ENCODE results near the gene DSPP. TPM values are rescaled to one million over a fixed set of nuclear protein-coding genes. Genes with fewer than 3 reads are reported as not detected.

The DSPP gene
- total and polyA plus RNA-seq, 2 experiments from 2014 or later, result 0.08 TPM; not detected in 1

DNA sequence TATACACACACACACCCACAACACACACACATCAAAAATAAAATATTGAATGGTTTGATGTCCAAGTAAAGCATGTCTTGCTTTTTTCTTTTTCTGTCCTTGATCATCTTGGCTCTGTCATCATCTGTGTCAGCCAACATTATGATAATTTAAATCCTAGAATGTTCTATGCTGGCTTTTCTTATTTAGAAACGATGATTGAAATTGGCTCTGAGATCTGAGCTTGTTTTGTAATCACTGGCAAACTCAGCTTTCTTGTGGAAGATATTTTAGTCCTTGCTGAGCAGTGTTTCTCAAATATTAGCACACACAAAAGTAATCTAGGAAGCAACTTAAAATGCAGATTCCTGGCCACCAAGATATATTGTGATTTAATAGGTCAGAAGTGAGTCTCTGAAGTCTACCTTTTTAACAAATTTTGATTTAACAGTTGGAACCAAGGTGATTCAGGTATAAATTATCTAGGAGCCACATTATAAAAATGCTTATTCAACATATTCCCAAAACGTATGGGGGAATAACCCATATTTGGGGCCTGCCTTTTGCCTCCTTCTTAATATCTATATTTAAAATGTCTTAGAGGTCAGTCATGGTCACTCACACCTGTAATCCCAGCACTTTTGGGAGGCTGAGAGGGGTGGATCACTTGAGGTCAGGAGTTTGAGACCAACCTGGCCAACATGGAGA is 24.0 kb upstream of the DSPP start:
- no peaks in the 10 kb centered on the region for H3F3A ChIP-seq (replicated peaks; ENCODE audit: low read depth)
- ATAC-seq (no peak), DNase-seq (ENCODE audit: low spot score) (no peak)
- H3K4me1 Mint-ChIP-seq, result peaks cover 9% of the 10 kb centered on the region
- H3K27ac ChIP-seq (ENCODE audit: low read depth), result no peak overlapping the region
- H3K27me3 ChIP-seq (ENCODE audit: insufficient read depth), result no peaks in the 10 kb centered on the region
- H3K4me2 ChIP-seq, result no peak overlapping the region
- H2AFZ ChIP-seq, result no peak overlapping the region
- no peak overlapping the region for H3K4me3 Mint-ChIP-seq
- no peak overlapping the region for H3K4me3 ChIP-seq
- no peaks in the 10 kb centered on the region for H3K36me3 Mint-ChIP-seq (ENCODE audit: low read depth)
- H3K9me2 ChIP-seq (ENCODE audit: insufficient read depth), result no peaks in the 10 kb centered on the region
- H3K27ac Mint-ChIP-seq, result no peak overlapping the region
- TF ChIP-seq CREB1 (CRISPR knock-in tag; IDR thresholded peaks at IDR 0.05; ENCODE audit: low read depth) (no peak), STAT1 (IDR thresholded peaks at IDR 0.05; ENCODE audit: unreplicated experiment) (no peak), JUNB (IDR thresholded peaks at IDR 0.05; ENCODE audit: unreplicated experiment) (no peak)
- TF ChIP-seq, protein P1, sequence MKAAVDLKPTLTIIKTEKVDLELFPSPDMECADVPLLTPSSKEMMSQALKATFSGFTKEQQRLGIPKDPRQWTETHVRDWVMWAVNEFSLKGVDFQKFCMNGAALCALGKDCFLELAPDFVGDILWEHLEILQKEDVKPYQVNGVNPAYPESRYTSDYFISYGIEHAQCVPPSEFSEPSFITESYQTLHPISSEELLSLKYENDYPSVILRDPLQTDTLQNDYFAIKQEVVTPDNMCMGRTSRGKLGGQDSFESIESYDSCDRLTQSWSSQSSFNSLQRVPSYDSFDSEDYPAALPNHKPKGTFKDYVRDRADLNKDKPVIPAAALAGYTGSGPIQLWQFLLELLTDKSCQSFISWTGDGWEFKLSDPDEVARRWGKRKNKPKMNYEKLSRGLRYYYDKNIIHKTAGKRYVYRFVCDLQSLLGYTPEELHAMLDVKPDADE (IDR thresholded peaks at IDR 0.05), result no peak
- H3K4me1 ChIP-seq (ENCODE audit: insufficient read depth), result peaks cover 5% of the 10 kb centered on the region; the same call in 1 of the 2 replicates
- H3K27me3 Mint-ChIP-seq (ENCODE audit: insufficient read depth, low read depth, poor library complexity), result peaks cover 3% of the 10 kb centered on the region
- H3K36me3 ChIP-seq (ENCODE audit: insufficient read depth), result no peaks in the 10 kb centered on the region
- peaks cover 3% of the 10 kb centered on the region; the same call in 2 of the 3 replicates for H3K9me3 Mint-ChIP-seq
- no peaks in the 10 kb centered on the region for H3K79me2 ChIP-seq (replicated peaks; ENCODE audit: insufficient read depth)
- no peaks in the 10 kb centered on the region for H4K20me1 ChIP-seq (replicated peaks; ENCODE audit: insufficient read depth)

DNA sequence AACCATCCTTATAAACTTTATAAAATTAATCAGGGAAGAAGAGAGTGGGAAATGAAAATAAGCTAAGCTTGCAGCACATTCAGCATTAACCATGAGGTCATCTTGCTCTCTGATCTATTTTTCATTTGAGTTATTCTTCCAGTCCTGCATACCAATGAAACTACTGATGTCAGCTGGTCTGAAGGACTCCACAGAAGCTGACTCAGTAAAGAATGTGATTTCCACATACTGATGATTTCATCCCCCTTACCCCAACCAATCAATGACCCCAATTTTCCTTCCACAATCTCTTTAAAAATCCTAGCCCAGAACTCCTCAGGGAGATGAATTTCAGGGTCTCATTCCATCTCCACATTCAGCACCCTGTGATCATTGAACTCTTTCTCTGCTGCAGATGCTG is 18.8 kb upstream of the DSPP start:
- Histone ChIP-seq H3K9me2 (ENCODE audit: insufficient read depth) (no peaks in the 10 kb centered on the region), H3K4me1 (ENCODE audit: insufficient read depth) (no peaks in the 10 kb centered on the region), H3K79me2 (replicated peaks; ENCODE audit: insufficient read depth) (no peaks in the 10 kb centered on the region), H3K27ac (ENCODE audit: low read depth) (no peak overlapping the region), H3K36me3 (ENCODE audit: insufficient read depth) (no peaks in the 10 kb centered on the region), H3K4me3 (no peak overlapping the region), H4K20me1 (replicated peaks; ENCODE audit: insufficient read depth) (no peaks in the 10 kb centered on the region), H3F3A (replicated peaks; ENCODE audit: low read depth) (no peaks in the 10 kb centered on the region), H2AFZ (no peak overlapping the region), H3K27me3 (ENCODE audit: insufficient read depth) (no peaks in the 10 kb centered on the region), H3K4me2 (no peak overlapping the region)
- Mint-ChIP-seq H3K36me3 (ENCODE audit: low read depth) (no peaks in the 10 kb centered on the region), H3K9me3 (peaks cover 3% of the 10 kb centered on the region; the same call in 2 of the 3 replicates), H3K4me3 (no peak overlapping the region), H3K4me1 (no peaks in the 10 kb centered on the region), H3K27me3 (ENCODE audit: insufficient read depth, low read depth, poor library complexity) (no peaks in the 10 kb centered on the region), H3K27ac (no peak overlapping the region)
- DNase-seq (ENCODE audit: low spot score) (no peak), ATAC-seq (no peak)
- TF ChIP-seq EZH2 (IDR thresholded peaks at IDR 0.05; ENCODE audit: low read depth, unreplicated experiment), result no peak
- TF ChIP-seq ZNF114 (CRISPR knock-in tag; IDR thresholded peaks at IDR 0.05), result no peak
- no peak for TF ChIP-seq NANOG (IDR thresholded peaks at IDR 0.05; ENCODE audit: borderline replicate concordance)
- no peak for TF ChIP-seq CREB1 (CRISPR knock-in tag; IDR thresholded peaks at IDR 0.05; ENCODE audit: low read depth)
- TF ChIP-seq STAT1 (IDR thresholded peaks at IDR 0.05; ENCODE audit: unreplicated experiment), result no peak
- no peak for TF ChIP-seq EZH2phosphoT487 (IDR thresholded peaks at IDR 0.05; ENCODE audit: unreplicated experiment)
- TF ChIP-seq POLR2AphosphoS5 (IDR thresholded peaks at IDR 0.05; ENCODE audit: low read depth), result no peak
- TF ChIP-seq ZNF331 (CRISPR knock-in tag; IDR thresholded peaks at IDR 0.05; ENCODE audit: low read depth), result no peak
- TF ChIP-seq, protein P2, sequence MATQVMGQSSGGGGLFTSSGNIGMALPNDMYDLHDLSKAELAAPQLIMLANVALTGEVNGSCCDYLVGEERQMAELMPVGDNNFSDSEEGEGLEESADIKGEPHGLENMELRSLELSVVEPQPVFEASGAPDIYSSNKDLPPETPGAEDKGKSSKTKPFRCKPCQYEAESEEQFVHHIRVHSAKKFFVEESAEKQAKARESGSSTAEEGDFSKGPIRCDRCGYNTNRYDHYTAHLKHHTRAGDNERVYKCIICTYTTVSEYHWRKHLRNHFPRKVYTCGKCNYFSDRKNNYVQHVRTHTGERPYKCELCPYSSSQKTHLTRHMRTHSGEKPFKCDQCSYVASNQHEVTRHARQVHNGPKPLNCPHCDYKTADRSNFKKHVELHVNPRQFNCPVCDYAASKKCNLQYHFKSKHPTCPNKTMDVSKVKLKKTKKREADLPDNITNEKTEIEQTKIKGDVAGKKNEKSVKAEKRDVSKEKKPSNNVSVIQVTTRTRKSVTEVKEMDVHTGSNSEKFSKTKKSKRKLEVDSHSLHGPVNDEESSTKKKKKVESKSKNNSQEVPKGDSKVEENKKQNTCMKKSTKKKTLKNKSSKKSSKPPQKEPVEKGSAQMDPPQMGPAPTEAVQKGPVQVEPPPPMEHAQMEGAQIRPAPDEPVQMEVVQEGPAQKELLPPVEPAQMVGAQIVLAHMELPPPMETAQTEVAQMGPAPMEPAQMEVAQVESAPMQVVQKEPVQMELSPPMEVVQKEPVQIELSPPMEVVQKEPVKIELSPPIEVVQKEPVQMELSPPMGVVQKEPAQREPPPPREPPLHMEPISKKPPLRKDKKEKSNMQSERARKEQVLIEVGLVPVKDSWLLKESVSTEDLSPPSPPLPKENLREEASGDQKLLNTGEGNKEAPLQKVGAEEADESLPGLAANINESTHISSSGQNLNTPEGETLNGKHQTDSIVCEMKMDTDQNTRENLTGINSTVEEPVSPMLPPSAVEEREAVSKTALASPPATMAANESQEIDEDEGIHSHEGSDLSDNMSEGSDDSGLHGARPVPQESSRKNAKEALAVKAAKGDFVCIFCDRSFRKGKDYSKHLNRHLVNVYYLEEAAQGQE (IDR thresholded peaks at IDR 0.05; ENCODE audit: unreplicated experiment), result no peak
- TF ChIP-seq, protein P1 (IDR thresholded peaks at IDR 0.05), result no peak
- TF ChIP-seq JUNB (IDR thresholded peaks at IDR 0.05; ENCODE audit: unreplicated experiment), result no peak
- TF ChIP-seq, protein P3, sequence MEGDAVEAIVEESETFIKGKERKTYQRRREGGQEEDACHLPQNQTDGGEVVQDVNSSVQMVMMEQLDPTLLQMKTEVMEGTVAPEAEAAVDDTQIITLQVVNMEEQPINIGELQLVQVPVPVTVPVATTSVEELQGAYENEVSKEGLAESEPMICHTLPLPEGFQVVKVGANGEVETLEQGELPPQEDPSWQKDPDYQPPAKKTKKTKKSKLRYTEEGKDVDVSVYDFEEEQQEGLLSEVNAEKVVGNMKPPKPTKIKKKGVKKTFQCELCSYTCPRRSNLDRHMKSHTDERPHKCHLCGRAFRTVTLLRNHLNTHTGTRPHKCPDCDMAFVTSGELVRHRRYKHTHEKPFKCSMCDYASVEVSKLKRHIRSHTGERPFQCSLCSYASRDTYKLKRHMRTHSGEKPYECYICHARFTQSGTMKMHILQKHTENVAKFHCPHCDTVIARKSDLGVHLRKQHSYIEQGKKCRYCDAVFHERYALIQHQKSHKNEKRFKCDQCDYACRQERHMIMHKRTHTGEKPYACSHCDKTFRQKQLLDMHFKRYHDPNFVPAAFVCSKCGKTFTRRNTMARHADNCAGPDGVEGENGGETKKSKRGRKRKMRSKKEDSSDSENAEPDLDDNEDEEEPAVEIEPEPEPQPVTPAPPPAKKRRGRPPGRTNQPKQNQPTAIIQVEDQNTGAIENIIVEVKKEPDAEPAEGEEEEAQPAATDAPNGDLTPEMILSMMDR (conservative IDR thresholded peaks at IDR 0.05; ENCODE audit: low read depth in 2 of 2), result no peak

All from GM23338 (cell line).